ENCODE measurements around the gene SEL1L2.

Gene SEL1L2

DNA sequence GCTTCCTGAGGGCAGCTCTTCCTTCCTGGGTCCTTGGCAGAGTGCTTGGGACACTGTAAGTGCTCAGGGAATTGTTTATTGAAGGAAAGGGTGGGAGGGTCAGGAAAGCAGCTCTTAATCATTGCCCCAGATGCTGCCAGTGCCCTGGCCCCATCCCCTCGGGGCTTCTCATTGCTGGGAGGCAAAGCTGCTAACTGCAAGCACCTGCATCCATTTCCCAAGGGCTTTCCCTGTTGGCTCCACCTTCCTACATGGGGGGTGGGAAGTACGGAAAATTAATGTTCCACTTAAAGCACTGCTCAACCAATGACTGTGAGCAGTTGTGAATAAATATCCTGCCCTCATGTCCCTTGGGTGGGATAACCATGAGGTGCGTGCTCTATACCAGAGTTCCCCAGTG is 149.2 kb downstream of the SEL1L2 start:
- Mint-ChIP-seq H3K4me1 (ENCODE audit: low read depth) (no peaks in the 10 kb centered on the region), H3K27me3 (peaks cover 2% of the 10 kb centered on the region), H3K4me3 (no peak overlapping the region), H3K9me3 (no peaks in the 10 kb centered on the region), H3K27ac (no peak overlapping the region), H3K36me3 (ENCODE audit: low read depth) (no peaks in the 10 kb centered on the region)
- intact Hi-C loops (cut with micrococcal nuclease): no loop called here

DNA sequence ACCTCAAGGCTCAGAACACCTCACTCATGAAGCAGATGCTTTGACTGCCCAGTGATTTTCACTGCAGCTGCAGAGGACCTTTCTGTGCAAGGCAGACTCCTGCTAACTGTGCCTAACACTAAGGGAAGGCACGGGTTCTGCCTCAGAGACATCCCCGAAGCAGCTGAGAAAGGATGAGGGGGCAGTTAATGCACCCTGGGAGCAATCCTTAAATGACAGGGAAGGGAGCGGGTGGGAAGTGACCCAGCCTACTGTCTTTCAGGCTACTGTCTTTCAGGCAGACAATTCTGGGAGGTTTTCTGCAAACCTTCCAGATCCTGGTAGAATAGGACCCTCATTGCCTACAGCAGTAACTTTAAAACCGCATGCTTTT is 150.3 kb downstream of the SEL1L2 start:
- H3K4me1 Mint-ChIP-seq (ENCODE audit: low read depth): no peaks in the 10 kb centered on the region
- no peak overlapping the region for H3K27ac Mint-ChIP-seq
- no peaks in the 10 kb centered on the region for H3K9me3 Mint-ChIP-seq
- peaks cover 1% of the 10 kb centered on the region for H3K27me3 Mint-ChIP-seq
- intact Hi-C loops (cut with micrococcal nuclease): no loop called here
- no peaks in the 10 kb centered on the region for H3K36me3 Mint-ChIP-seq (ENCODE audit: low read depth)
- H3K4me3 Mint-ChIP-seq: no peak overlapping the region

- Mint-ChIP-seq H3K4me3 (no peak overlapping the region), H3K27ac (no peak overlapping the region), H3K4me1 (ENCODE audit: low read depth) (no peaks in the 10 kb centered on the region), H3K9me3 (no peaks in the 10 kb centered on the region), H3K36me3 (ENCODE audit: low read depth) (no peaks in the 10 kb centered on the region), H3K27me3 (peaks cover 1% of the 10 kb centered on the region)
- intact Hi-C loops (cut with micrococcal nuclease): no loop called here
These were observed 150.9 kb downstream of the SEL1L2 start for GRCh38 chr20:13839421-13840092.

- H3K27me3 Mint-ChIP-seq: peaks cover 1% of the 10 kb centered on the region
- intact Hi-C loops (cut with micrococcal nuclease): no loop called here
- no peak overlapping the region for H3K4me3 Mint-ChIP-seq
- H3K9me3 Mint-ChIP-seq: no peaks in the 10 kb centered on the region
- H3K27ac Mint-ChIP-seq: no peak overlapping the region
- no peaks in the 10 kb centered on the region for H3K4me1 Mint-ChIP-seq (ENCODE audit: low read depth)
- no peaks in the 10 kb centered on the region for H3K36me3 Mint-ChIP-seq (ENCODE audit: low read depth)
These were observed 151.8 kb downstream of the SEL1L2 start for GRCh38 chr20:13838664-13839063.

DNA sequence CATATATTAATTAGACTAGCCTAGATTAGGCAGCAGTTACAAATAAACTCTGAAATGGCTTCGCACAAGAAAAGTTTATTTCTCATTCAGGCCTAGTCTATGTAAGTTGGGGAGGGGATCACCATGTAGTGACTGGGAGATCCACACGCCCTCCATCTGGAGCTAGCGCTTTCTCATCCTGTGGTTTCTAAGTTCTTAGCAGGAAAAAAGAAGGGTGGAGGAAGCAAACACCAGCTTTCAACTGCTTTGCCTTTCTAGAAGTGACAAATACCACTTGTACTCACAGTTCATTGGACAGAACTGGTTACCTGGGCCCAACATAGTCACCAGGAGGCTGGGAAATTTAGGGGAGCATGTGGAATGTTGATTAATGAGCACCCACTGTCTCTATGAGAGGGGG is 158.9 kb downstream of the SEL1L2 start:
- Mint-ChIP-seq H3K27me3 (peaks cover 3% of the 10 kb centered on the region), H3K27ac (no peak overlapping the region), H3K4me3 (no peak overlapping the region), H3K36me3 (ENCODE audit: low read depth) (no peaks in the 10 kb centered on the region), H3K9me3 (no peaks in the 10 kb centered on the region), H3K4me1 (ENCODE audit: low read depth) (no peaks in the 10 kb centered on the region)
- intact Hi-C loops (cut with micrococcal nuclease): no loop called here

DNA sequence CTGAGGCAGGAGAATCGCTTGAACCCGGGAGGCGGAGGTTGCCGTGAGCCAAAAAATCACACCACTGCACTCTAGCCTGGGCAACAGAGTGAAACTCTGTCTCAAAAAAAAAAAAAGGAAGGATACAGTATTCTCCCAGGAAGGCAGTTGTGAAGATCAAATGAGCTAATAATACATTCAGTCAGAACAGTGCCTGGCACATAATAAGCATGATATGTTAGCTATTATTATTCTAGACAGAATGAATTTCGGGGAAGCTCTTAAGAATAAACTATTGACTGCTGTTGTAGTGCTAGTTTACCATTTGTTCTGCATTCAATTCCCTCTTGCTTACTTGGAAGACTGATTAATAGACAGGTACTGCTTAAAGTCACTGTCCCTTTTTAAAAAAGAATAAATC is 164.9 kb downstream of the SEL1L2 start:
- Mint-ChIP-seq H3K4me3 (no peak overlapping the region), H3K4me1 (ENCODE audit: low read depth) (peaks cover 22% of the 10 kb centered on the region), H3K36me3 (ENCODE audit: low read depth) (no peaks in the 10 kb centered on the region), H3K27ac (no peak overlapping the region), H3K27me3 (peaks cover 3% of the 10 kb centered on the region), H3K9me3 (no peaks in the 10 kb centered on the region)
- intact Hi-C loops (cut with micrococcal nuclease): loop anchor here (10.0 kb wide), 1 partner anchor 119 kb away; no protein-coding TSS in a partner anchor

DNA sequence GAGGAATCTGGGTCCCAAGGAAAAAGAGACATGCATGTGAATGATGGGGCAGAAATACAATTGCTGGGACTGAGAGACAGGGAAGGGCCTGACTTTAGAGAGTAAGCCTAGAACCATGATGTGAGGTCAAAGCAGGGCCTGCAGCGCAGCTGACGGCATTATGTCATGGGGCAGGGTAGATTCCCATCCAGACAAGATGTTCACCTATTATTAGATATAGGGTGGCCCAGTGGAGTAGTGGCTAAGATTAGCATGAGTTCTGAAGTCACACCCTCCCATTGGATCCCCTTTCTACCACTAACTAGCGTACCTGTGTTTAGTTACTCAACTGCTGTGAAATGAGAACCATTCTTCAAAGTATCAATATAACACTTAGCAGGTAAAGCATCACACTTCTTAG is 166.0 kb downstream of the SEL1L2 start:
- H3K4me3 Mint-ChIP-seq: no peak overlapping the region
- intact Hi-C loops (cut with micrococcal nuclease): loop anchor here (10.0 kb wide), 1 partner anchor 120 kb away; no protein-coding TSS in a partner anchor

DNA sequence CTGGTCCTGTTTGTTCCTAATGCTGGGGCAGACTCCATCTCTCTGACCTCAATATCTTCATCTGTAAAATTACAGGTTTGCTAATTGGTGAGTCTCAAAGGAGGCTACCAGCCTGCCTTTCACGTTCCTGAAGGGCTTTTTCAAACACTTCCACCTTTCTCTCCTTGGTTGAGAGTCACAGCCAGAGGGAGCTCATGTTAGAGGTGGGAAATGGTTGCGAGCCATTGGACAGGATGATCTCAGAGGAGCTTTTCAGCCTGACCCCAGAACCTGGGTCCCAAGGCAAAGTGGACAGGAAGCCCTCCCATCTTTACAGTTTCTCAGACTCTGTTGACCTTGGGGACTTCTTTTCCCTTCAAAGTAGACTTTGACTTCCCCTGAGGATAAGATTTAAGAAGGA is 168.0 kb downstream of the SEL1L2 start:
- H3K4me3 Mint-ChIP-seq: no peak overlapping the region
- H3K27me3 Mint-ChIP-seq: no peaks in the 10 kb centered on the region
- H3K4me1 Mint-ChIP-seq (ENCODE audit: low read depth): peaks cover 22% of the 10 kb centered on the region
- intact Hi-C loops (cut with micrococcal nuclease): loop anchor here (10.0 kb wide), 1 partner anchor 122 kb away; no protein-coding TSS in a partner anchor
- peaks cover 15% of the 10 kb centered on the region for H3K36me3 Mint-ChIP-seq (ENCODE audit: low read depth)
- no peaks in the 10 kb centered on the region for H3K9me3 Mint-ChIP-seq
- no peak overlapping the region for H3K27ac Mint-ChIP-seq

More for the DNA sequence above, 166.0 kb downstream of the SEL1L2 start:
- peaks cover 2% of the 10 kb centered on the region for H3K27me3 Mint-ChIP-seq
- no peaks in the 10 kb centered on the region for H3K36me3 Mint-ChIP-seq (ENCODE audit: low read depth)
- no peaks in the 10 kb centered on the region for H3K9me3 Mint-ChIP-seq
- no peak overlapping the region for H3K27ac Mint-ChIP-seq
- H3K4me1 Mint-ChIP-seq (ENCODE audit: low read depth): peaks cover 22% of the 10 kb centered on the region

DNA sequence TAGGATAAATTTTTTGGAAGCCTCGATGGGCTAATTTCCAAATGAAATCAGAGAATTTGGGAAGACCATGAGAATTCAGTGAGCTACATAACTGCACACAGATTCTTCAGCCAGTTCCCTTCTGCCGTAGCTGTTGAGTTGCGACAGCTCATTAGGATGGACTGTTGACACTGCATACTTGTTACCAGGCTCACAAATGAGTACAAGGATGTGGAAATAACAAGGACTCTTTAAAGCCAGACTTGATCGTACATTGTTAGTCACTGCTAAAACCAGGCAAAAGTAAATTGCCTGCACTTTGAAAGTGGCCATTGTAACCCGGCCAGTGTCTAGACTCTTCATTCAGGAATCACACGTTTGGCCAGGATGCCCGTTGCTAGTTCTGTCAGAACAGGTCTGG is 168.5 kb downstream of the SEL1L2 start:
- Mint-ChIP-seq H3K27ac (no peak overlapping the region), H3K9me3 (no peaks in the 10 kb centered on the region)
- intact Hi-C loops (cut with micrococcal nuclease): loop anchor here (10.0 kb wide), 1 partner anchor 123 kb away; no protein-coding TSS in a partner anchor

DNA sequence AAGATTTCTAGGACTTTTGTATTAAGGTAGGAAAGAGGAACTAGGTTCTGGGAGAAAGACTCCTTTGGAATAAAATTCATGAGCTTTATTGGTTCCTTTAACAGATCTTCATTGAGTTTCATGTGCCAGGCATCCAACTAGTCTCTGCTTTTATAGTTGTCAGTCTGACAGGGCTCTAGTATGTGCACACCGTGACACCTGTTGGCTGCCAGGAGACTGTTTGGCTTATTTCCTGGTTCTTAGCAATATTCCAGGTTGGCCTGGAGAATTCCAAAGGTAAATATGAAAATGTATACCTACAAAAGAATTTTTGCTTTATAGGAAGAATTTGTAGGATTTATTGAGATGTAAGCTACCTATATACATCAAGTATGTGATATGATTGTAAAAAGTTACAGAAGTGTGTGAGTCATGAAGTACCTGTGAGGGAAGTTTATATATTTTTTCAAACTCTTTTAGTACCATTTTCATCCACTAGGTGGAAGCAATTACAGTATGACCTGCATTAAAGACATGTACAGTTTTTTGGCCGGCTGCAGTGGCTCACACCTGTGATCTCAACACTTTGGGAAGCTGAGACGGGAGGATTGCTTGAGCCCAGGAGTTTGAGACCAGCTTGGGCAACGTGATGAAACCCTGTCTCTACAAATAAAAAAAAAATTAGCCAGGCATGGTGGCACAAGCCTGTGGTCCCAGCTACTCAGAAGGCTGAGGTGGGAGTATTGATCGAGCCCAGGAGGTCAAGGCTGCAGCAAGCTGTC is 170.3 kb downstream of the SEL1L2 start:
- no peaks in the 10 kb centered on the region for H3K27me3 Mint-ChIP-seq
- peaks cover 17% of the 10 kb centered on the region for H3K4me1 Mint-ChIP-seq (ENCODE audit: low read depth)
- H3K27ac Mint-ChIP-seq: no peak overlapping the region
- H3K9me3 Mint-ChIP-seq: no peaks in the 10 kb centered on the region
- intact Hi-C loops (cut with micrococcal nuclease): loop anchor here (1.0 to 10.0 kb wide), 2 partner anchors 125 to 234 kb away; no protein-coding TSS in a partner anchor
- peaks cover 32% of the 10 kb centered on the region for H3K36me3 Mint-ChIP-seq (ENCODE audit: low read depth)
- H3K4me3 Mint-ChIP-seq: no peak overlapping the region

More for the DNA sequence above, 168.5 kb downstream of the SEL1L2 start:
- no peaks in the 10 kb centered on the region for H3K27me3 Mint-ChIP-seq
- peaks cover 21% of the 10 kb centered on the region for H3K36me3 Mint-ChIP-seq (ENCODE audit: low read depth)
- peaks cover 22% of the 10 kb centered on the region for H3K4me1 Mint-ChIP-seq (ENCODE audit: low read depth)
- H3K4me3 Mint-ChIP-seq: no peak overlapping the region

- intact Hi-C loops (cut with micrococcal nuclease): no loop called here
- Mint-ChIP-seq H3K4me3 (no peak overlapping the region), H3K9me3 (no peaks in the 10 kb centered on the region), H3K27me3 (no peaks in the 10 kb centered on the region), H3K36me3 (ENCODE audit: low read depth) (peaks cover 55% of the 10 kb centered on the region), H3K4me1 (ENCODE audit: low read depth) (peaks cover 5% of the 10 kb centered on the region), H3K27ac (no peak overlapping the region)
These were observed 173.1 kb downstream of the SEL1L2 start for GRCh38 chr20:13817342-13817741.

DNA sequence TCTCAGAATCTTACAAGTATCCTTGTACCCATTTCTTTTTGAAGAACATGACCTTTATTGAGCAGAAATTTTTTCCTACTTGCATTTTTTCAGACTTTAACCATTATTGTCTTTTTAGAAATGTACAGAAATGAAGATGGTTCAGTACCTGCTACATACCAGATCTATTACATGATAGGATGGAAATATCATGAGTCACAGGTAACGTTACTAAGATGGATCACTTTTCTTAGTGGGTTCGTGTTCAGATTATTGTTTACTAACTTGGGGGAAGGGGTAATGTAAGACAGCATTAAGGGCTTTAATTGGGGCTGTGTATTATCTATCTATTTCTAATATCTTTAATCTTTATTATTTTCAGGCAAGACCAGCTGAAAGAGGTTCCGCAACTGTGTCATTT is 173.7 kb downstream of the SEL1L2 start:
- peaks cover 55% of the 10 kb centered on the region for H3K36me3 Mint-ChIP-seq (ENCODE audit: low read depth)
- no peaks in the 10 kb centered on the region for H3K4me1 Mint-ChIP-seq (ENCODE audit: low read depth)
- H3K27me3 Mint-ChIP-seq: no peaks in the 10 kb centered on the region
- H3K4me3 Mint-ChIP-seq: no peak overlapping the region
- no peaks in the 10 kb centered on the region for H3K9me3 Mint-ChIP-seq
- H3K27ac Mint-ChIP-seq: no peak overlapping the region
- intact Hi-C loops (cut with micrococcal nuclease): no loop called here

DNA sequence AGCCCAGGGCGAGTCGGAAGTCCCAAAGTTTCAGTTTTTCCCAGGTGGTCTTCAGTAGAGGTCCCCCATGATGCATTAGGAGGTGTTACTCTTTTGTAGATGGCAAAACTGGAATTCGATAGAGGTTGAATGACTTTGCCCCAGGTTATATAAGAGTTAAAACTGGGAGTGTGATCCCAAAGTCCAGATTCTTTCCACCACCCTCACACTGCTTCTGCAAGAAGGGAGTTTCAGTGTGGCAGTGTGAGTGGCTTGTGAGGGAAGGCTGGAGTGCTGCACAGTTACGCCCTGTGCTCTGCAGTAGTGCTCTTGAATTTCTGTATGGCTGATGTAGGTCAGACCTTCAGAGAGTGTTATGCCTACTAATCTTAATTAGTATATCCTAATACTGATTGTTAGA is 175.7 kb downstream of the SEL1L2 start:
- Mint-ChIP-seq H3K4me1 (ENCODE audit: low read depth) (no peaks in the 10 kb centered on the region), H3K27ac (no peak overlapping the region), H3K36me3 (ENCODE audit: low read depth) (peaks cover 55% of the 10 kb centered on the region), H3K9me3 (no peaks in the 10 kb centered on the region), H3K4me3 (no peak overlapping the region), H3K27me3 (no peaks in the 10 kb centered on the region)
- intact Hi-C loops (cut with micrococcal nuclease): no loop called here

GRCh38 chr20:13813910-13814309 is 176.5 kb downstream of the SEL1L2 start:
- no peak overlapping the region for H3K27ac Mint-ChIP-seq
- peaks cover 54% of the 10 kb centered on the region for H3K36me3 Mint-ChIP-seq (ENCODE audit: low read depth)
- H3K9me3 Mint-ChIP-seq: no peaks in the 10 kb centered on the region
- intact Hi-C loops (cut with micrococcal nuclease): no loop called here
- no peaks in the 10 kb centered on the region for H3K4me1 Mint-ChIP-seq (ENCODE audit: low read depth)
- H3K27me3 Mint-ChIP-seq: no peaks in the 10 kb centered on the region
- no peak overlapping the region for H3K4me3 Mint-ChIP-seq
